Measurements from ENCODE around the gene PARD3. TPM values are rescaled to one million over a fixed set of nuclear protein-coding genes. Genes with fewer than 3 reads are reported as not detected.

Gene PARD3
- total RNA-seq, 4 donors from 2014 or later, result 30.9 to 54.6 (median 40.0) TPM

DNA sequence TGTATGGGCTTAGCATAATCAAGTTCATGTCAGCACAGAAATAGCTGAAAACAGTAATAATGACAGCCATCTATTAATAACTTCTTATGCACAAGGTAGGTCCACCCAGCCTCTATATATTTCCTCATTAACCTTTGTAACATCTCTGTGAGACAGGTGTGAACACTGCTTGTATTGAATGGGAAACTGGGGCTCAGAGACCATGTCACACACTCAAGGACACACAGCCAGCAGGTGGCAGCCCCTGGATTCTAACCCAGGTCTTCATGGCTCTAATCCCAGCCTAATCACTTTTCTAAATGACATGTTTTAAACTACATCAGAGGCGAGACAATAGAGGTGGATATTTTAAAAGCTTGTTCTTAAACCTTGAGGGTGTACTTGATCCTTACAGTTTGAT lies 591.4 kb downstream of the PARD3 start:
- DNase-seq (ENCODE audit: low spot score) (no peak), ATAC-seq (ENCODE audit: low FRiP score) (no peak)
- TF ChIP-seq, protein P1, sequence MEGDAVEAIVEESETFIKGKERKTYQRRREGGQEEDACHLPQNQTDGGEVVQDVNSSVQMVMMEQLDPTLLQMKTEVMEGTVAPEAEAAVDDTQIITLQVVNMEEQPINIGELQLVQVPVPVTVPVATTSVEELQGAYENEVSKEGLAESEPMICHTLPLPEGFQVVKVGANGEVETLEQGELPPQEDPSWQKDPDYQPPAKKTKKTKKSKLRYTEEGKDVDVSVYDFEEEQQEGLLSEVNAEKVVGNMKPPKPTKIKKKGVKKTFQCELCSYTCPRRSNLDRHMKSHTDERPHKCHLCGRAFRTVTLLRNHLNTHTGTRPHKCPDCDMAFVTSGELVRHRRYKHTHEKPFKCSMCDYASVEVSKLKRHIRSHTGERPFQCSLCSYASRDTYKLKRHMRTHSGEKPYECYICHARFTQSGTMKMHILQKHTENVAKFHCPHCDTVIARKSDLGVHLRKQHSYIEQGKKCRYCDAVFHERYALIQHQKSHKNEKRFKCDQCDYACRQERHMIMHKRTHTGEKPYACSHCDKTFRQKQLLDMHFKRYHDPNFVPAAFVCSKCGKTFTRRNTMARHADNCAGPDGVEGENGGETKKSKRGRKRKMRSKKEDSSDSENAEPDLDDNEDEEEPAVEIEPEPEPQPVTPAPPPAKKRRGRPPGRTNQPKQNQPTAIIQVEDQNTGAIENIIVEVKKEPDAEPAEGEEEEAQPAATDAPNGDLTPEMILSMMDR (IDR thresholded peaks at IDR 0.05), result no peak

DNA sequence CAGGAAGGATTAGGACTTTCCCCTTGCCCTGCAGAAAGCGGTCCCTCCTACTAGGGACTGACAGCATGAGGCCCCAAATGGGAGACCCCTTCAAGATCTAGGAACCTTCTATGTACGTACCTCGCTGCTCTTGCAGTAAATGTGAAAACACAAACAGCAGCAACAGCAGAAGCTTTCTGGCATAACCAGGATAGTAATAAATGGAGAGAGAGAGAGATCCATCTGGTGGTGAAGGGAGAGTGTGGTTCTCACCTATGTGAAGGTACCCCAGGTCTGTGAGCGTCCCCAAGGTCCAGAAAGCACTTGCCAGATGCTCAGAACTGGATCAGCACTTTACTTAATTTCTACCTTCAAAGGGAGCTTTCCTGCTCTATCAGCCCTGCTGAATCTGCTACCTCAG lies 592.7 kb downstream of the PARD3 start:
- ATAC-seq (ENCODE audit: low FRiP score) (no peak), DNase-seq (ENCODE audit: low spot score) (no peak)
- TF ChIP-seq, protein P1 (IDR thresholded peaks at IDR 0.05), result no peak

DNA sequence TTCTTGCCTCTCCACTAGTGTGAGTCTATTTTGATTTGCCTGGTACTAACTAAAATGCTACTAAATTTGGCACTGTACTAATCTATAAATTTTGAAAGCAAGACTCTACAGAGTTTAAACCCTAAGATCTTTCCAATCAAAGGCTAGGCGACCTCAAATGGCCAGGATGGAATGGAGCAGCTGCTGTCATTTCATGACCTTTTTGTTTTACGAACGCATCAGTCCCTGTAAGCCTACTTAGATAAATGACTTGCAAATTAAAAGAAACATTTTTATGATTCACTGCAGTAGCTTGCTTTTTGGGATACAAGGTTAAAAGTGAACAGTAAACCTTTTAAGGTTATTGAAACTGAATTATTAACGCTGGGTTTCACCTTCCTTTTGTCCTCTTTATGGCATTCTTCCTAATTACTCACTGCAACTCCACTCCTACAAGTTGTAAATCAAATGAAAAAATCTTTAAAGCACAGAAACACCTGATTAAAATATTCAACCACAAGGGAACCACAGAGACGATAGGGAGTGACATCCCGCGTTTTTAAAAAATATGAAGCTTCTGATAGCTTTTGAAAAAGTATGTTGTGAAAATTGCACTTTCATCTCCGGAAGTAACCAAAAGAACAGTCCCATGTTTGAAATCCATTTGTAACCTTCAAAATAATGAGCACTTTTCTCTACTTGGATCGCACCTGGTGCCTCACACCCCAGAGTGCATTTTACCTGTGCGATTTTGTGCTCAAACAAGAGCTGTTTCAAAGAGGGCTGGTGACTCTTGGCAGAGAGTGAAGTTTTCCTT lies 595.1 kb downstream of the PARD3 start:
- ATAC-seq (ENCODE audit: low FRiP score) (no peak), DNase-seq (ENCODE audit: low spot score) (no peak)
- TF ChIP-seq, protein P1 (IDR thresholded peaks at IDR 0.05), result no peak

DNA sequence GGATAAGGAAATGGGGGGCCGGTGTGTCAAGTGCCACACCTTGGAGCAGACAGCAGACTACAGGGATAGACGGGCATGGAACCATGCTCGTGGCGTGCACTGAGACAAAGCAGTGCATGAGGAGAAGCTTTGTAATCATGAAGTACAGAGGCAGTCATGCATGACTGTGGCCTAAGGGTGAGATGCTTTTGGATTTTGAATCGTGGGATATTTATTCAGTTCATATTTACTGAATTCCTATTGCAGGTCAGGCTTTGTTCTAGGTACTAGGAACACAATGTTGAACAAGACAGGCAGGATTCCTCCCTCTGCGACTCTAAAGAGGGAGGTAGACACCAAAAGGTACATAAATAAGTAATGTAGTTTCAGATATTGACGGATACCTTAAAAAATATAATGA lies 597.6 kb downstream of the PARD3 start:
- TF ChIP-seq, protein P1 (IDR thresholded peaks at IDR 0.05), result no peak
- ATAC-seq (ENCODE audit: low FRiP score) (no peak), DNase-seq (ENCODE audit: low spot score) (no peak)

DNA sequence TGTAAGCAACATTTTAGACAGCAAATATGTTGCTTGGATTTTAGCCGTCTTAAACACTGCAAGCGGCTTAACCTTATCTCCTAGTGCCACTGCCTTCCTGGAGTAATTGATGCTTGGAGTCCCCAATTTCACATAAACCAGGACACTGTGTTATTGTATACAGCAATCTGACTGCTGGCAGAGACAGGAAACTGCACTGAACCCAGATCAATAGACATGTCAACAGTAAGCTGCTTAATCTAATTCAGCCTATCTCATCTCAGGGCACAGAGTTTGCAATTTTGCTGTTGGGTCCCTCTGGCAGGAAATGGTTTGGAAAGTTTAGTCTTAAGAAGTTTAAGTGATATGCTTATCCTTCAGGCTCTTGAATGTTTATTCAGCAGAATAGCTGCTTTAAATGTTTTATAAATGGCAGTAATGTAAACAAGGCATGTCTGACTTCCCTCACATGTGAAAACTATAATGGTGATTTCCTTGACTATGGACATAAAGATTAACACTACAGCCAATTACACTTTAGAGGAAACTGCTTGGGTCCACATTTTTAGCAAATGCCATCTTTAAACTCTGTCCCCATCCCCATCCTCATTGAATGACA lies 598.6 kb downstream of the PARD3 start:
- no peak for ATAC-seq (ENCODE audit: low FRiP score)
- no peak for DNase-seq (ENCODE audit: low spot score)
- TF ChIP-seq, protein P1 (IDR thresholded peaks at IDR 0.05), result no peak

DNA sequence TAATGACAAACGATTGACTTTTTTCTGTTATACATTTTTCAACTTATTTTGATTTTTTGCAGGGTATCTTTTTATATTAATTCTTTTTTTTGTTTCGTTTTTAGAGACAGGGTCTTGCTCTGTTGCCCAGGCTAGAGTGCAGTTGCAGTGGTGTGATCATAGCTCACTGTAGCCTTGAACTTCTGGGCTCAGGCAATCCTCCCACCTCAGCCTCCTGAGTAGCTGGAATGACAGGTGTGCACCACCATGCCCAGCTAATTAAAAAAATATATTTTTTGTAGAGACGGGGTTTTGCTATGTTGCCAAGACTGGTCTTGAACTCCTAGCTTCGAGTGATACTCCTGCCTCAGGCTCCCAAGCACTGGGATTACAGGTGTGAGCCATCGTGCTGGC lies 601.3 kb downstream of the PARD3 start:
- DNase-seq (ENCODE audit: low spot score) (no peak), ATAC-seq (ENCODE audit: low FRiP score) (no peak)
- TF ChIP-seq, protein P1 (IDR thresholded peaks at IDR 0.05), result no peak
